Fibroblast of skin of left quadriceps (primary cell): ENCODE measurements around the gene BAIAP2.
A peak's percentile ranks its signal among the peaks of the same experiment; 100 is the strongest.

Experiments used
- DNase-seq, 2 experiments: peaks; one replicate each; pipeline ENCODE4 v3.0.0-alpha.2; 2013; ENCODE audit warnings: low read depth in 2 of 2

The BAIAP2 gene

DNA sequence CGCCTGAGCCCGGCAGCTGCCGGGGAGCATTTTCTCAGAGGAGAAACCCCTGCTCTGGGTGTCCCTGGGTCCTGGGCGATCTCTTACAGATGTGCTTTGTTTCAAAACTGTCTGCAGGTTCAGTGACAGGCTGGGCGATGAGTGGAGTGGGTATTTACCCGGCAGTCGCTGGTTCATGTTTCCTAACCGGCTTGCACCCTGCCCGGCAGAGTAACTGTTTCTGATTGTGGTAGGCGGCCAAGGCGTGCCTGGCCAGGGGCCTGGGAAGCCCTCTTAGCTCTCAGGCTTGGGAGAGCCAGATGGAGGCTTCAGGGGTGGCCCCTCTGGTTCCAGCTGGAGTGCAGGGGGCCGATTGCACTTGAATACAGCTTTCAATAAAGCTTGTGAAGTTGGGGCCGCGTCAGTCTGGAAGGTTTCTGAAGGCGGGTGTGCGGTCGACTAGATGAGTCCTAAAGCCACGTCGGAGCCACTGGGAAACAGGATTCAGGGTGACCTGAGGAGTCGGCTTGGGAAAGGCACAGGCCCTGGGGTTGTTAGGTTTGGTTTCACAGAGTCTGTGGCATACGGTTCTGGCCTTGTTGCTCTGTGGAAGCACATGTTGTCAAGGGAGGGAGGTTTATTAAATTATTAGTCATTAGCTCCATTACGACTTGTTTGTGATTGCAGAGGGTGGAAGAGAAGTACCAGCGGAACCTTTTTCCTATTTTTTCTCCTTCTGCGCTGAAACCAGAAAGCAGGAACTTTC lies 1.4 kb downstream of the BAIAP2 start:
- DNase-seq: no peak

DNA sequence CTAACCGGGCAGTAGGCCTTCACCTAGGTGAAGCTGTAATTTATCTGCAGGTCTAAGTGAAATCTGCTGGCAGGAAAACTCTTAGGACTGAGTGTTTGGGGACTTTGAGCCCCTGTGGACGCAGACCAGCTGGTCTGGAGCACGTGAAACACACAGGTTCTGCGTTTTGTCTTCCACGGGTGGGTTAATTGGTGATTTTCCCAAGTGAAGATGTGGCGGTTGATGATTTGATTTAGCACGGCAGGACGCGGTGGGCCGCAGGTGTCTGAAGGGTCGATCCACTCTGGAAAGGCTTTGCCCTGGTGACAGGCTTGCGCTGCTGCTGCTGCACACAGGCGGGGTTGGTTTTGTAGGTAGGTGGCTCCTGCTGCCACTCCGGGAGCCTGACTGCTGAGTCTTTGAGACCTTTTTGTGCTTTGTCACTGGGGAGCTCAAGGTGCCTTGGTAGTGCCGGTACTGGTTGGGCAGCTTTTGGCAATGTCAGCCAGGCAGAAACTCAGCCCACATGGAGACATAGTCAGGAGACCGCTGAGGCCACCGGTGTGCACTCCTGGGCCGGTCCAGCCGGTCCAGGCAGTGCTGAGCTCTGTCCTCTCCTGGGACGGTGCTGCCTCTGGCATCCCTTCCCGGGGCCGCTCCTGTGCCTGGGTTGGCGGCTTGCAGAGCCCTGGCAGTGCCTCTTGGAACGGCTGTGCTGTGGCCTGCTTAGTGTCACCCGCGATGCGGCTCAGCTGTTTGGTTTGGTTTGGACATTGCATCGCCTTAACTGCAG lies 2.3 kb downstream of the BAIAP2 start:
- no peak for DNase-seq

DNA sequence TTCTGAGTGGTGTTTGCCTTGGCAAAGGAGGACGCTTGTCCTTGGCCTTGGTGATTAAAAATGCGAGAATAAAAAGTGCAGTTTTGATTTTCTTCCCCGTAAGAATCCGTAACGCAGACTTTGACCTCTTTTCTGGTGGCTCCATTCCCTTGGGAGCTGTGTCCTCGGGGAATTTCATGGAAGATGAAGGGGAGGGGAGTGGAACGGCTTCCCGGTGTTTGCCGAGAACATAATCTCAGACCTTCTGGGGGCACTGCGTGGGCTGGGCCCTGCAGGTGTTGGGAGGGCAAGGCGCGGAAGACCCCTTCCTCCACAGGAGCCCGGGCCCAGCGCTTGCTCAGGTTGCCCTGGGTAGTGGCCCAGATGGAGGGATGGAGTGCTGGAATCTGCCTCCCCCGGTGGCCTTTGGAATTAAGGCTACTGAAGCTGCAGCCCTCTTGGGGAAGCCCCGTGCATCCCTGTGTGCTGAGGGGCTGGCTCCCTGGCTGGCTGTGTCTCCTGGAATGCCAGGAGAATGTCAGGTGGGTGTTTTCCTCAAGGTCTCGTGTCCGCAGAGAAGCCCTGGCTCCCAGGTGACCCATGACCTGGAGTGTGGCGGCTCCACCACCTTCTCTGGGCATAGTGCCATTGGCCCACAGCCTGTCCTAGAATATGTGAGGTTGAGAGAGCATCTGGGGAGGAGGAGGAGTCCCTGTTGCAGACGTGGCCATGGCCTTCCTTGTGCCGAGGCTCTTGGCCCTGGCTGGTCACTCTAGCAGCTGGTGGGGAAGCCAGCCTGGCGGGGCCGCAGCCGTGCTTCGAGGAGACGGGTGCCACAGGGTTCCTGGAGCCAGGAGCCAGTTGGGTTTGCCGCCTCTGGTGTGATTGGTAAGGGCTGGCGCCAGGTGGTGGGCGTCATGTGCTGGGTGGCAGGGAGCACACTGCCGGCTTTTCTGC lies 3.1 kb downstream of the BAIAP2 start:
- no peak for DNase-seq

DNA sequence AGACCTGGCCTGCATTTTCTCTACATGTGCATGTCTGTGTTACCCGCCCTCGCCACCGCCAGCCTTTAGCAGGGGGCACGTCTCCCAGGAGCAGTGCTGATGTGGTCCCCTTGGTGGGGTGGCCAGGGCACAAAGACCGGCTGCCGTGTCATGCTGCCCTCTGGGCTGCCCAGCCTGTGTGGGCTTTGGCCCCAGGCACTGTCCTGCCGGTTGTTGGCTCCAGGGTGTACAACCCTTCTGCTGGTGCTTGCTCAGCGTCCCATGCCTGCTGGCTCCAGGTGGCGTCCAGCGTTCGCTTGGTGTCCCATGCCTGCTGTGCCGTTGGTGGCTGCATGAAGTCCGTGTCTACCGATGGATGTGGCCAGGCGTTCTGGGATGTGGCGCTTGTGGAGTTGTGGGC lies 4.1 kb downstream of the BAIAP2 start:
- DNase-seq: no peak

DNA sequence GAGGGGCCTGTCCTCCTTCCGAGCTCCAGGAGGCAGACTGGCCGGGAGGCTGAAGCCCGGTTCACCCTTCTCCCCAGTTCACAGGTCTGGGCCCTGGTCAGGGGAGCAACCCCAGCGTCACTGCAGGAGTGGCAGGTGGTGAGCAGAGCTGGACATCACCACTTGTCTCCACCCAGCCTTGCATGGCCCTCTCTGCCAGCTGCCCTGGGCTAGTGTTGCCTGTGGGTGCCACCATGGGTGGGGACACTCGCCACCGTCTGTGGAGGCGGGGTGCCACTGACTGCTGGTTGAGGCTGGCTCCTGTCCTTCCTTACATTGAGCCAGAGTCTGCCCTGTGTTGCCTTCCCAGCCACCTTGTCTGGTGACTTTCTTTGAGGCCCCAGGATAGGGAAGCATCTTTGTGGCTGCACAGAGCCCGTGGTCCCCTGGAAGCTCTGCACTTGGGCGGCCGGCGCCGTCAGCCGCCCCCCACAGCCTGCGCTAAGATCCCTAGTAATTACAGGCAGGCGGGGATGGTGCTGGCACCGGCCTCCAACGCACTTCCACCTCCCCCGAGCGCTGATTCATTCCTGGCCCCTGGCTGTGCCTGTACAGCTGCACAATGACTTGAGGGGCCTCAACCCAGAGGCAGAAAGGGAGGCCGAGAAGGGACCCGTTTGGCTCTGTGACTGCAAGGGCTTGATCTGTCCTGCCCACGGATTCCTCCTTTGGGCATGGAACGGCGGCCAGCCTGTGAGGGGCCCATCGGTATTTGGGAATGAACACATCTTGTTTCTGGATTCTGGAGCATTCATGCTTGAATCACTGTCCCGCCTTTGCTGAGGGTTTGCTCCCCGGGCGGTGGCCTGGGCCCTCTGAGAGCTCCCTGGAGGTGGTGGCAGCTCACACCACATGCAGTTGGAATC lies 5.2 kb downstream of the BAIAP2 start:
- DNase-seq: peak in 1 of 2 experiments; percentile 36

DNA sequence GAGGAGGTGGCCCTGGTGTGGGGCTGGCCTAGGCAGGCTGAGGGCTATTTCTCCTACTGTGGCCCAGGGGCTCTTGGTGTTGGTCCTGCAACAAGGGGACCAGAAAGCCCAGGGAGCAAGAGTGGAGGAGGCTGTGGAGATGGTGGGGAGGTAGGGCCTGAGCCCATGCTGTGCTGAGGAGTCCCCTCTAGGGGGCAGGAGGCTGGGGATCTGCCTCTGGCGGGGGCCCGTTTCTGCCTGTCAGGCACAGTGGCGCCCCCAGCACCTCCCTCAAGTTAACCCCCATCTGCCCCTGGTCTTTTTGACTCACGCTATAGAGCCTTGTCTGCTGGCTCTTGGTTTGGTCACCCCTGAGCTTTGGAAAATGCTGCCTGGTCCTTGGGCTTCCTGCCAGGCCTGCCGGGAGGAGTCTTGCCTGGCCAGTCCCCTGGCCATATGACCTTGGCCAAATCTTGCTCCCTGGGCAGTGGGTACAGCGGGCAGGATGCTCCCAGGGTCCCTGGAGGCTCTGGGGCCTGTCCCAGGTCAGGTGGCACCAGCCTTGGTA lies 5.9 kb downstream of the BAIAP2 start:
- no peak for DNase-seq

DNA sequence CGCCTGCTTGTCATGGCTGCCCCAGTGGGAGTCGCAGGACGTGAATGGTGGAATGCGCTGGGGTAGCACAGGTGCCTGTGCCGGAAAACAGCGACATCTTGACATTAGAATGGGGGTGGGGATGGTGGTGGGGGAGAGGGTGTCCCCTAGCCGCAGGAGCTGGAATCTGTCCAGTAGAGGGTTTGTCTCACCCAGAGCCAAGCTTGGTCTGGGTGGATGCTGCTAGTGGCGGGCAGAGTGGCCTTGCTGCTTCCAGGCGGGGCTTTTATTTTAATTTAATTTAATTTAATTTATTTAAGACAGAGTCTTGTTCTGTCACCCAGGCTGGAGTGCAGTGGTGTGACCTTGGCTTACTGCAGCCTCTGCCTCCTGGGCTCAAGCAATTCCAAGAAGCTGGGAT lies 7.7 kb downstream of the BAIAP2 start:
- no peak for DNase-seq

DNA sequence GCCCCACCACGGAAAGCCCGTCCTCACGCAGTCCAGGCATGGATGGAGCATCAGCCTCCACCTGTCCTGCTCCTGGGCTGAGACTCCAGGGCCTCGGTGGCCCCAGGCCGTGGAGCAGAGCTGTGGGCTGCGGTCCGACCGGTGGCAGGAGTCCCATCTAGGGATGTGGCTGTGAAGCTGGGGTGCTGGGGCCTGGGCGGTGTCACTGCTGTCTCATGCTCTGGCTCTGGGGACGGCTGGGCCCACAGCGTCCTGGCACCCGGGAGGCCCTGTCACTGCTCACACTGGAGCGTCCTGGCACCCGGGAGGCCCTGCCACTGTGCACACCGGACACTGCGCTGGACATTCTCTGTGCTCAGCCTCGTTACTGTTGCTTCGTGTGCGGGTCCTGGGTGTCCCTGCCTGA lies 8.4 kb downstream of the BAIAP2 start:
- DNase-seq: no peak

DNA sequence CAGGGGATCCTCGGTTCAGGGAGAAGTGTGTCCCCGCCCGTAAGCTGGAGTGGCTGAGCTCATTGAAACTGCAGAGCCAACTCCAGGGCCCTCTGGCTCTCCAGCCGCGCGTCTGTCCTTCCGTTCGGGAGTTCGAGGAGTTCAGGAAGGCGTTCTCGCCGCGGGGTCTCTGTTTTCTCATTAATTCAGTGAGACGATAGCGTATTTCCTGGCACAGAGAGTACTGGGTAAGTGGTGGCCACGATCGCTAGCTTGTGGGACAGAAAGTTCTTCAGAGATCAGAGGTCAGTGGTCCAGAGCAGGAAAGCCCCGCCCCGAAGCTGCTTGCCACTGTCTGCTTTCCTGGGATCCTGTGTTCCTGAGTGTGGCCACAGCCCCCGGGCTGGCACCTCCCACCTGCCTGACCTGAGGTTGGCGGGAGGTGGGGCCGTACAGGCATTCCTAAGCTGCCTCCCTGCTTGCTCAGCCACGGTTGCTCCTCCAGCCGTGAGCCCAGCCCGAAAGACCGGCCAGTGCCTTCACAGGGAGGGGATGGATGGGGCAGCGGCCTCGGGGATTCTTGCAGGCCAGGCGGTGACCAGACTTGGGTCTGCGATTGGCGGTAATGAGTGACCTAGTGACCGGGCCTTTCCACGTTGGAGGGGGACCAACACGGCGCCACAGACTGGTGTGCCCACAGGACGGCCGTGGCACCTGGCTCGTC lies 8.9 kb downstream of the BAIAP2 start:
- no peak for DNase-seq

DNA sequence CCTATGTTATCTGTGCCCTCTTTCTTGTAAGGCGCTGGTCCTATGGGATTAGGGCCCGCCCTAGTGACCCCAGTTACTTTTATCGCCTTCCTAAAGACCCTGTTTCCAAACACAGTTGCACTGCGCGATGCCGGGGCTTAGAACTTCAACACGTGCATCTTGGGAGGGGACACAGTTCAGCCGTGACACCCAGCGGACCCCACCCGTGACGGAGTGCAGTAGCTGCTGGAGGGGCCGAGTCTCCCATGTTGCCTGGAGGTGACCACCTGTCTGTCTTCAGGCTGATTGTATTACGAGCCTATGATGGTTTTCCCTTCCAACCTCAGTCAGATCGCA lies 9.4 kb downstream of the BAIAP2 start:
- no peak for DNase-seq

DNA sequence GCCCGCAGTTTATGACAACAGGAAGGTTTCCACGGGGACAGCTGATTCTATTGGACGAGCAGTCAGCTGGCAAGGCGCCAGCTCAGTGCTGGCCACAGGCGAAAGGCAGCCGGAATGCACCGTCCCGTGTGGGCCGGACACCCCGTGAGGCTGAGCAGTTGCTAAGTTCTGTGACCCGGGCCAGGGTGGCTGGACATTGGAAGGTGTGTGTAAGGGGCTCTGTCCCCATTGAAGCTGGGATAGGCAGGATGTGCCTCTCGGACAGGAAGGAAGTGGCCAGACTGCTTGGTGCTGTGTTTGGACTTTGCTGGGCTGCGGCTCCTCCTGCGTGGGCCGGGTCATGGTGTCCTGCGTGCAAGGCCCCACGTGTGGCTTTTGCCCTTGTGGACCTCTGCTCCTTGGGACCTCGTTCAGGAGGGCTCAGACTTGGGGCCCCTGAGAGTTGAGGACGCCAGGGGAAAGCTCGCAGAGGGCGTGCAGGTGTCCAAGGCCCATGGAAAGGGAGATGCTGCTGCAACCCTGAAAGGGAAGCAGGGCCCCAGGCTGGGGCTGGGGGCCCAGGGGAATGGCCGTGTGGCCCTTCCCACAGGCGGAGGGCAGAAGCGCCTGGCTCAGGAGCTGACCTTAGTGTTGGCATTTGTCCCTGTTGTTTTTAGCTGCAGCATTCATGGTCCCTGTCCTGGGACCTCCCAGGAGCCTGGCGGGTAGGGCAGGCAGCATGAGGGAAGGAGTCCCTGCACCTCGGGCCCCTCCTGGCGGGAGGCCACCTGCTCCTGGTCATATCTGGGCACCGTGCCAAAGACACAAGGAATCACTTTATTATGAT lies 10.0 kb downstream of the BAIAP2 start:
- DNase-seq: no peak

DNA sequence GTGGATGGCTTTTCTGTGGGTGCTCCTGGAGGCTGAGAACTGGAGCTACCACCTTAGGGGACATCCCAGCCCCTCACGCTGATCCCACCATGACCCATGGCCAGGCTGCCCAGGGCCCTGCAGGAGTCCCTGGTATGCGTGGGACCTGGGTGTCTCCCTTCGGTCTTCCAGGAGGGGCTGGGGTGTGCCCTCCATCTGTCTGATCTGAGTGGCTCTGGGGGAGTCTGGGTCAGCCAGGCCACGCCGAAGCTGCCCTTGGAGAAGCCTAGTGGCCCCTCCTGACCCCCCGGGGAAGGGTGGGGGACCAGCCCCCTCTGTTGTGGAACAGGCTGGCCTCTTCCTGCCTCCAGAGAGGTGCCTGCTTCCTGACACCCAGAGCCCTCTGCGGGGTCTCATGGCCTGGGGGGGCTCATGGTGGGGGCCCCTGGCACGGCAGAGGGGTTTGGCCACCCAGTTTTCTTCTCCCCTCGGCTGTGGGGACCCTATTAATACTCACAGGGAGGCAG lies 10.7 kb downstream of the BAIAP2 start:
- no peak for DNase-seq

DNA sequence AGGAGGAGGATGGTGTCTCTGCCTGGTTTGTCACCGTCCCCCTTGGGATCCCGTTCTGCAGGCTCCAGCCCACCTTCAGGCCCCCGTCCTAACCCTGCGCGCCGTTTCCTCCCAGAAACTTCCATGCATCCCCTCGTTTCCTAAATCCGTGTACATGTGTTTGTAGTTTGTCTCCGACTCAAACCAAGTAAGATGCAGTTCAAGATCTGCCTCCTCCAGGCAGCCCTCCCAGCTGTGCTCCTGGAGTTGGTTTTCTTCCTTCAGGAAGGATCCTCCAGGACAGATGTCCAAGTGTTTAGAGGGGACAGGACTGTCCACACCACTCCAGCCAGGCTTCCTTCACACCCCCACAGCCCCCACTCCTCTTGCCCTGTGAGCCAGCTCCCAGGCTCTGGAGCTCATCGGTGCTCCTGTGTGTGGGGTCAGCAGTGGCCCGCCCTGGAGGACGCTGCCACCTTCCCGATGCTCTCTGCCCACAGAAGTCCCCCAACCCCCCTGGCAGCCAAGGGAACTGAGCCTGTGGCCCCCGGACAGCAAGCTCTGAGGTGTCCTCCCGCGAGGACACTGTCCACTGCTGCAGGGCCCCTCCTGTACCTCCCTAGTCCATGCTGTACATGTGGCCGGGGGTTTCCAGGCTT lies 11.3 kb downstream of the BAIAP2 start:
- DNase-seq: no peak

DNA sequence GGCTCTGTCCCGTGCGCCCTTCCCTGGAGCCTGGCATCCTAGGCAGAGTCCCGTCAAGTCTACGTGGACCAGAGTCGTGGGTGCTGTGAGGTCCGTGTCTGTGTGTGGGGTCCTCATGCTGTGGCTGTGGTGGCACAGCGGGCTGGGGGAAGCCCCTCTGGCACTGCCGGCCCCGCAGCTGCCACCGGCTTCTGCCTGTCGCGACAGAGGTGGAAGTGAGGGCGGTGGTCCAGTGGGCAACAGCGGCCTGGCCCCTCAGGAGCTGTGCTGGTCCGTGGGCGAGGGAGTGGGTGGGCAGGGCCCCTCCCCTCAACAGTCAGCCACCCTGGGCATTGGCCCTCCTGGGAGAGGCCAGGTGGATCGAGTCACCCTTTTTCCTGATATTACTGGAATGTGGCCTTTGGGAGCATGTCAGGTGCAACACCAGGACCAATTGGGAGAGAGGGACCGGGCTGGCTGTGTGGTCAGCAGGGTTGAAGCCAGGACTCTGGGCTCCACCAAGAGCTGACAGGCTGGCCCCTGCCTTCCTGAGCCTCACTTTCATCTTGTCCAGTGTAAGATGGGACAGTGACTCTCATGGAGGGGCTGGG lies 11.9 kb downstream of the BAIAP2 start:
- no peak for DNase-seq

DNA sequence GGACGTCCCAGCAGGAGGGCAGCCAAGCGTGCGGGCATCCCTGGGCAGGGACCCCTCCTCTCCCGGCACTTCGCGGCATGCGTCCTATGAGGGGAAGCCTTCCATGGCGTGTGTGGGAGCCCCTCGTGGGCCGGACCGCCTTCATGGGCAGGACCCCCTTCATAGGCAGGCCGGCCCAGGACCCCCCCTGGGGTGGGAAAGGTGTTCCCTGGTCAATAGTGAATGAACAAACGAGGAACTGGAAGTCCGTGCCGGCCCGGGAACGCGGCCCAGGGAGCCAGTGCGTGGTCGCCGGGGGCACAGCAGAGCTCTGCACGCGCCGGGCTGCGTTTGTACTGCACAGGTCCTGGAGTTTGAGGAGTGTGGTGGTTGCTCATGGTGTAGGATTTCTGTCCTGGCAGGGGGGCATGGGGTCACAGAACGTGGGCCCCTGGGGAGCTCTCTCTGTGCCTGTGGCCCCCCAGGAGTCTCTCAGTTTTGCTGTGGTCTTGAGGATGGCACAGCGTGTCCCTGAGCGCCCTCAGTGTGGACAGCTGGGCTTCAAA lies 13.9 kb downstream of the BAIAP2 start:
- no peak for DNase-seq

DNA sequence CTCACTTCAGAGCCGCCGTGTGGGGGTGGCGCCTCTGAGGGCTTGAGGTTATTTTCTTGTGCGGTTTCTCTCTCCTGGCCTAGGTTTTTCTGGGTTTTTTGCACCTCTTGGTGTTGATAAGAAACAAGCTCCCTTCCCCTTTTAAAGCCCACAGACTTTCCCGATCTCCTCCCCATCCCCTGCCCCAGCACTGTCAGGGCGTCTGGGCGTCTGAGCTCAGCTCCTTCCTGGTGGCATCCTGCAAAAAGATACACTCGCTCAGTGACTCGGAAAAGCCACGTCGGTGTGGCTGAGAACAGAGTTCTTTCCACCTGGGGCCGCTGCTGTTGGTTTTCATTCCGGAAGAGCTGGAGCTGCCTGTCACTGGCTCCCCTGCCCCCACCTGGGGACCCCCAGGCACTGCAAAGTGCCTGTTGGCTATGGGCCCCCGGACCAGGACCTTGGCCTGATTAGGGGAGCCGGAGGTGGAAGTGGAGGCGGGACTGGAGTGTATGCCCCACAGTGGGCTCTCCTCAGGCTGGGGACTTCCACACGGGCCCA lies 14.5 kb downstream of the BAIAP2 start:
- no peak for DNase-seq

DNA sequence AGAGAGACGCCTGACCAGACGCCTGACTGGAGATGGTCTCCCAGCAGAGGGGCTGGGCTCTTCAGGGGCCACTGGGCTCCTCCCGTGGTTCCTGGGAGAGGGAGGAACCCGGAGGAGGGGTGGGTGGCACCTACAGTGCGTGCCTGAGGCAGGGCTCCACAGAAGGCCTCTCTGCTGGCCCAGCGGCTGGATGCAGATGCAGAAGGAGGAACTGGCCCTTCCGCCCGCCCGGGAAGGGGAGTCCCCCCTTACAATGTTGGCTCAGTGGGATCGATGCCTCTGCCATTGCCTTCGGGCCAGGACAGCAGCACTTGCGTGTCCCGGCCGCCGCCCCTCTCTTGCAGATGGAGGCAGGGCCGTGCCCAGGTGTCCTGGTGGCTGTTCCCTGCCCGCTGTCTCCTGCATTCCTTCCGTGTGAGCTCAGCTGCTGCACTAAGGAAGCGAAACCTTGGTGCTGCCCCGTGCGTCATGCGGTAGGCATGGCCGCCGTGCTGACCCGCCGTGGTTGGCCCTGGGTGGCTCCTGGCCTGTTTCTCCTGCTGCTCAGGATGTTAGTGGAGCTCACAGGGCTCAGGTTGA lies 15.1 kb downstream of the BAIAP2 start:
- DNase-seq: no peak
